Measurements from ENCODE around the gene OPN5. TPM values are rescaled to one million over a fixed set of nuclear protein-coding genes. Genes with fewer than 3 reads are reported as not detected.

The OPN5 gene, protein sequence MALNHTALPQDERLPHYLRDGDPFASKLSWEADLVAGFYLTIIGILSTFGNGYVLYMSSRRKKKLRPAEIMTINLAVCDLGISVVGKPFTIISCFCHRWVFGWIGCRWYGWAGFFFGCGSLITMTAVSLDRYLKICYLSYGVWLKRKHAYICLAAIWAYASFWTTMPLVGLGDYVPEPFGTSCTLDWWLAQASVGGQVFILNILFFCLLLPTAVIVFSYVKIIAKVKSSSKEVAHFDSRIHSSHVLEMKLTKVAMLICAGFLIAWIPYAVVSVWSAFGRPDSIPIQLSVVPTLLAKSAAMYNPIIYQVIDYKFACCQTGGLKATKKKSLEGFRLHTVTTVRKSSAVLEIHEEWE
- not detected in 2 replicates for total RNA-seq

DNA sequence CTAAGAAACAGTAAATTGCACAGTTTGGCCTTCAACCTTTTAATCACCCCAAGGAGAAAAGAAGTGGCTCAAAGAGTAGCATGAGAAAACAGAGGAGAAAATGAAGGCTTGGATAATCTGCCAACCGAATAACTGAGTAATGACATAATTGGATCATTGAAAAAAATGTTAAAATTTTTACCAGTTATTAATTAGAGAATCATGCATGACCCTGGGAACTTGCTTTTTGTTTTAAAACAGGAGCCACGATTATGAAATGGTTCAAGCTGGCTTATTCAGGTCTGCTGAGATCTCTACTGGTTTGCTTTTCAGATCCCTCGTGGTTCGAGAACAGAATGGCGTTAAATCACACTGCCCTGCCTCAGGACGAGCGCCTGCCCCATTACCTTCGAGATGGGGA lies at the start of gene OPN5:
Gene OPN5 (plus strand): TSS at position 301 of the 400 bp plus-strand sequence. CDS start 35 bp downstream, at position 336.

Other genes with a start within 250 kb of the OPN5 start
- 0.91 TPM in 1 of 2 replicates, not detected in the other for gene ADGRF4, start 83.5 kb upstream of the OPN5 start, total RNA-seq

All from epithelial cell of alveolus of lung (primary cell).